Cardiac fibroblast (primary cell): Measurements from ENCODE around the gene LBHD1.

Experiments used
- DNase-seq, 2 donors: peaks; one replicate each; pipeline versions ENCODE4 v3.0.0 to v3.0.0-alpha.2; 2010; ENCODE audit warnings: low read depth in 2 of 2
- H3K4me3 ChIP-seq, 2 donors: replicated peaks in 1 of 2; 1 replicate in 1 of 2; 2 replicates in 1 of 2; pipeline ENCODE4 v1.5.1; 2011; ENCODE audit warnings: low read depth in 2 of 2, low read length in 2 of 2, mild to moderate bottlenecking in 2 of 2, moderate library complexity in 1 of 2
- CTCF ChIP-seq: IDR thresholded peaks from one replicate; pipeline ENCODE4 v1.5.1; 2011; ENCODE audit warnings: low read depth, mild to moderate bottlenecking, low read length, inconsistent platforms

Gene LBHD1

DNA sequence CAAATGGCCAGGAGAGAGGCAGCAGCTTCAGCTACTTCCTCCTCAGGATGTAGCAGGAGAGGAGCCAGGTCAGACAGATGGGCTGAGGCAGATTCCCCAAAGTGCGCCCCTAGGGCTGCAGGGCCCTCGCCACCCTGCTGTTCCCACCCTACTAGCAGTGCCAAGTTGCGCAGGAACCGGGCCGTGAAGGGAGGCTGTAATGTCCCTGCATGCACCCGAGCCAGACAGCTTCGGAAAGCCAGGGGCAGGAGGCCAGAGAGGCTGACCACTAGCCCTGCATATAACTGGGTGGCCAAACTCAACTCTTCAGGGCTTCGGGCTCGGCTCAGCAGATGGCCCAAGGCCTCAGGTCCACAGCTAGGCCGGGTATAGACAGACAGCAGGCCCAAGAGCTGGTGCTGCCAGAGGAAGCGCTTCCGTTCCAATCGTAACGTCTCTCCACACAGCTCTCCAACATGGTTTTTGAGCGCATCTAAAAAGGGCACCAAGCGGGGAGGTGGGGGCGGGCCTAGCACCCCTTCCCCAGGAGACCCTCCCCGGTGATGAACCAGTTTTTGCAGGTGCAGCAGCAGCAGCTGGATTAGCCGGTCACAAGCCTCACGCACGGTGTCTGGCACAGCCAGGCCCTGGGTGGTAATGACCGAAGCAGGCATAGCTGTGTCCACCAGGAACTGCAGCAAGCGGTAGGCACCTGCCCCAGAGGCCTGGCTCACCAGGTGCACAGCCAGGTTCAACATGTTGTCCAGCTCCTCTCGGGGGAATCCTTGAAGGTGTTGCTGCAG is 23.7 kb downstream of the LBHD1 start:
- no peak for TF ChIP-seq CTCF
- DNase-seq, result no peak
- no peak overlapping the region for H3K4me3 ChIP-seq

DNA sequence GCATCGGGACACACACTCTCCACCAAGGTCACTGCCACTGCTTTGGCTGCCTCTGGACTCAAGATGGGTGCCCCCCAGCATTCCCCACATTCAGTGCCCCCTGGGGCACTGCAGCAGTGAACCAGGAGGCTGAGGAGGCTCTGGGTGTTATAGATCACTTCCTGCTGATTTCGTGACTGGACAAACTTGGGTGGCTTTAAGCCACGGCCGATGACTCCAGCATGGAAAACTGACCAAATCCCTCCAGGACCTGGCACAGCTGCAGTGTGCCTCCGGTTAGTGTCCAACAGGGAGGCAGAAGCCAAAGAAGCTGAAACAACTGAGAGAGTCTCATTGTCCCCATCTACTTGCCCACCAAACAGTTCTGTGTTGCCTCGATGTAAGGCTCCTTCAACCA is 24.5 kb downstream of the LBHD1 start:
- H3K4me3 ChIP-seq, result no peak overlapping the region
- TF ChIP-seq CTCF, result no peak
- no peak for DNase-seq

GRCh38 chr11:62646825-62647608 is 25.1 kb downstream of the LBHD1 start:
- no peak overlapping the region for H3K4me3 ChIP-seq
- TF ChIP-seq CTCF, result no peak
- no peak for DNase-seq

GRCh38 chr11:62645946-62646824 is 25.9 kb downstream of the LBHD1 start, which contains the start of gene GANAB:
GANAB (minus strand) TSS chr11:62646613; CDS start chr11:62646599, 14 bp downstream.
- TF ChIP-seq CTCF, result no peak
- peak; percentile 98 for DNase-seq
- H3K4me3 ChIP-seq, result peak within 1 kb of the TSS; percentile 83 to 86

- DNase-seq, result peak in 1 of 2 donors; percentile 10
- peak overlapping the region; percentile 83 to 86 for H3K4me3 ChIP-seq
- no peak for TF ChIP-seq CTCF
Observed at GRCh38 chr11:62645671-62645945, 26.5 kb downstream of the LBHD1 start.

- no peak for TF ChIP-seq CTCF
- H3K4me3 ChIP-seq, result no peak overlapping the region
- DNase-seq, result no peak
Observed at GRCh38 chr11:62644220-62644619, 27.8 kb downstream of the LBHD1 start.
